ENCODE results near the gene CKLF.

The CKLF gene

GRCh38 chr16:66572356-66572755 is 20.0 kb downstream of the CKLF start:
- H3K4me1 ChIP-seq (ENCODE audit: control insufficient read depth, insufficient read depth, low read depth, low read length), result peaks cover 4% of the 10 kb centered on the region
- no peak overlapping the region for H4K91ac ChIP-seq (ENCODE audit: low read length)
- H3K18ac ChIP-seq (ENCODE audit: low read depth in 1 of 2, low read length in 2 of 2), result peak overlapping the region in 1 of 2 experiments; percentile 18
- no peak overlapping the region for H2AK5ac ChIP-seq (ENCODE audit: low read length, severe bottlenecking)
- H3K27me3 ChIP-seq (ENCODE audit: control insufficient read depth in 1 of 2, insufficient read depth in 1 of 2, low read length in 2 of 2), result no peaks in the 10 kb centered on the region
- no peak overlapping the region for H3K4me2 ChIP-seq (ENCODE audit: low read length, poor library complexity, severe bottlenecking)
- no peak overlapping the region for H3K4me3 ChIP-seq (ENCODE audit: insufficient read depth in 1 of 2, low read depth in 1 of 2, low read length in 2 of 2)
- H3K27ac ChIP-seq (ENCODE audit: low read length, poor library complexity, severe bottlenecking), result no peak overlapping the region
- no peak overlapping the region for H3K23ac ChIP-seq (ENCODE audit: low read length in 2 of 2)
- no peak overlapping the region for H2AFZ ChIP-seq (ENCODE audit: low read depth, low read length)
- H2BK15ac ChIP-seq (ENCODE audit: low read depth, poor library complexity, severe bottlenecking), result no peak overlapping the region
- no peaks in the 10 kb centered on the region for H3K9me3 ChIP-seq (ENCODE audit: control insufficient read depth, low read length)
- no peak for DNase-seq
- no peak overlapping the region for H2BK120ac ChIP-seq (ENCODE audit: low read depth, low read length)
- H2BK5ac ChIP-seq (ENCODE audit: low read depth, low read length, poor library complexity, severe bottlenecking), result no peak overlapping the region
- no peaks in the 10 kb centered on the region for H3K79me1 ChIP-seq (replicated peaks; ENCODE audit: low read length, poor library complexity, severe bottlenecking)
- no peak overlapping the region for H2BK12ac ChIP-seq (ENCODE audit: low read length in 2 of 2)
- no peak overlapping the region for H4K8ac ChIP-seq (ENCODE audit: low read length)
- no peak overlapping the region for H3K9ac ChIP-seq (ENCODE audit: low read length)
- no peak overlapping the region for H3K14ac ChIP-seq (ENCODE audit: low read length in 2 of 2)
- no peaks in the 10 kb centered on the region for H3K36me3 ChIP-seq (ENCODE audit: control insufficient read depth in 1 of 2, insufficient read depth in 2 of 2, low read depth in 1 of 2, low read length in 2 of 2)
- H3K4ac ChIP-seq (ENCODE audit: low read depth in 1 of 2, low read length in 2 of 2), result no peak overlapping the region
- 77% methylated on average over 2 of the region's 2 CpGs for WGBS

- Histone ChIP-seq H4K8ac (ENCODE audit: low read length) (no peak overlapping the region), H3K27ac (ENCODE audit: low read length, poor library complexity, severe bottlenecking) (no peak overlapping the region), H3K23ac (ENCODE audit: low read length in 2 of 2) (no peak overlapping the region), H3K36me3 (ENCODE audit: control insufficient read depth in 1 of 2, insufficient read depth in 2 of 2, low read depth in 1 of 2, low read length in 2 of 2) (peaks cover 0 to 6% of the 10 kb centered on the region in 2 experiments), H2BK5ac (ENCODE audit: low read depth, low read length, poor library complexity, severe bottlenecking) (no peak overlapping the region), H3K9me3 (ENCODE audit: control insufficient read depth, low read length) (no peaks in the 10 kb centered on the region), H3K79me1 (replicated peaks; ENCODE audit: low read length, poor library complexity, severe bottlenecking) (no peaks in the 10 kb centered on the region), H3K4me1 (ENCODE audit: control insufficient read depth, insufficient read depth, low read depth, low read length) (peaks cover 3% of the 10 kb centered on the region), H3K4ac (ENCODE audit: low read depth in 1 of 2, low read length in 2 of 2) (no peak overlapping the region), H2AFZ (ENCODE audit: low read depth, low read length) (no peak overlapping the region), H3K4me3 (ENCODE audit: insufficient read depth in 1 of 2, low read depth in 1 of 2, low read length in 2 of 2) (no peak overlapping the region), H2AK5ac (ENCODE audit: low read length, severe bottlenecking) (peak overlapping the region; percentile 46), H2BK12ac (ENCODE audit: low read length in 2 of 2) (no peak overlapping the region), H3K18ac (ENCODE audit: low read depth in 1 of 2, low read length in 2 of 2) (no peak overlapping the region), H3K9ac (ENCODE audit: low read length) (no peak overlapping the region), H2BK15ac (ENCODE audit: low read depth, poor library complexity, severe bottlenecking) (no peak overlapping the region), H4K91ac (ENCODE audit: low read length) (no peak overlapping the region), H2BK120ac (ENCODE audit: low read depth, low read length) (no peak overlapping the region), H3K27me3 (ENCODE audit: control insufficient read depth in 1 of 2, insufficient read depth in 1 of 2, low read length in 2 of 2) (peaks cover 0 to 13% of the 10 kb centered on the region in 2 experiments), H3K14ac (ENCODE audit: low read length in 2 of 2) (no peak overlapping the region), H3K4me2 (ENCODE audit: low read length, poor library complexity, severe bottlenecking) (no peak overlapping the region)
- WGBS, result 100% methylated on average over 1 of the region's 1 CpG
- DNase-seq, result no peak
Measured at GRCh38 chr16:66574081-66574480, 21.7 kb downstream of the CKLF start.

GRCh38 chr16:66574531-66574930 is 22.2 kb downstream of the CKLF start:
- Histone ChIP-seq H4K91ac (ENCODE audit: low read length) (no peak overlapping the region), H2AK5ac (ENCODE audit: low read length, severe bottlenecking) (no peak overlapping the region), H3K27me3 (ENCODE audit: control insufficient read depth in 1 of 2, insufficient read depth in 1 of 2, low read length in 2 of 2) (peaks cover 0 to 13% of the 10 kb centered on the region in 2 experiments), H3K23ac (ENCODE audit: low read length in 2 of 2) (no peak overlapping the region), H3K79me1 (replicated peaks; ENCODE audit: low read length, poor library complexity, severe bottlenecking) (no peaks in the 10 kb centered on the region), H3K9ac (ENCODE audit: low read length) (no peak overlapping the region), H3K27ac (ENCODE audit: low read length, poor library complexity, severe bottlenecking) (no peak overlapping the region), H3K9me3 (ENCODE audit: control insufficient read depth, low read length) (no peaks in the 10 kb centered on the region), H3K18ac (ENCODE audit: low read depth in 1 of 2, low read length in 2 of 2) (no peak overlapping the region), H2BK12ac (ENCODE audit: low read length in 2 of 2) (no peak overlapping the region), H3K4ac (ENCODE audit: low read depth in 1 of 2, low read length in 2 of 2) (no peak overlapping the region), H2BK15ac (ENCODE audit: low read depth, poor library complexity, severe bottlenecking) (no peak overlapping the region), H3K4me2 (ENCODE audit: low read length, poor library complexity, severe bottlenecking) (no peak overlapping the region), H3K4me3 (ENCODE audit: insufficient read depth in 1 of 2, low read depth in 1 of 2, low read length in 2 of 2) (no peak overlapping the region), H3K4me1 (ENCODE audit: control insufficient read depth, insufficient read depth, low read depth, low read length) (peaks cover 7% of the 10 kb centered on the region), H3K36me3 (ENCODE audit: control insufficient read depth in 1 of 2, insufficient read depth in 2 of 2, low read depth in 1 of 2, low read length in 2 of 2) (peaks cover 0 to 10% of the 10 kb centered on the region in 2 experiments), H4K8ac (ENCODE audit: low read length) (no peak overlapping the region), H2BK5ac (ENCODE audit: low read depth, low read length, poor library complexity, severe bottlenecking) (no peak overlapping the region), H2AFZ (ENCODE audit: low read depth, low read length) (no peak overlapping the region), H2BK120ac (ENCODE audit: low read depth, low read length) (no peak overlapping the region), H3K14ac (ENCODE audit: low read length in 2 of 2) (no peak overlapping the region)
- WGBS, result 99% methylated on average over 3 of the region's 3 CpGs
- no peak for DNase-seq

- Histone ChIP-seq H3K79me1 (replicated peaks; ENCODE audit: low read length, poor library complexity, severe bottlenecking) (no peaks in the 10 kb centered on the region), H4K91ac (ENCODE audit: low read length) (no peak overlapping the region), H3K4me1 (ENCODE audit: control insufficient read depth, insufficient read depth, low read depth, low read length) (peaks cover 7% of the 10 kb centered on the region), H3K9me3 (ENCODE audit: control insufficient read depth, low read length) (no peaks in the 10 kb centered on the region), H3K4me3 (ENCODE audit: insufficient read depth in 1 of 2, low read depth in 1 of 2, low read length in 2 of 2) (no peak overlapping the region), H3K4ac (ENCODE audit: low read depth in 1 of 2, low read length in 2 of 2) (no peak overlapping the region), H3K23ac (ENCODE audit: low read length in 2 of 2) (no peak overlapping the region), H2BK120ac (ENCODE audit: low read depth, low read length) (no peak overlapping the region), H3K18ac (ENCODE audit: low read depth in 1 of 2, low read length in 2 of 2) (no peak overlapping the region), H2BK5ac (ENCODE audit: low read depth, low read length, poor library complexity, severe bottlenecking) (no peak overlapping the region), H4K8ac (ENCODE audit: low read length) (no peak overlapping the region), H2BK15ac (ENCODE audit: low read depth, poor library complexity, severe bottlenecking) (no peak overlapping the region), H3K9ac (ENCODE audit: low read length) (no peak overlapping the region), H2AFZ (ENCODE audit: low read depth, low read length) (no peak overlapping the region), H2BK12ac (ENCODE audit: low read length in 2 of 2) (no peak overlapping the region), H2AK5ac (ENCODE audit: low read length, severe bottlenecking) (no peak overlapping the region), H3K27ac (ENCODE audit: low read length, poor library complexity, severe bottlenecking) (no peak overlapping the region), H3K4me2 (ENCODE audit: low read length, poor library complexity, severe bottlenecking) (no peak overlapping the region), H3K14ac (ENCODE audit: low read length in 2 of 2) (no peak overlapping the region), H3K36me3 (ENCODE audit: control insufficient read depth in 1 of 2, insufficient read depth in 2 of 2, low read depth in 1 of 2, low read length in 2 of 2) (peaks cover 0 to 10% of the 10 kb centered on the region in 2 experiments), H3K27me3 (ENCODE audit: control insufficient read depth in 1 of 2, insufficient read depth in 1 of 2, low read length in 2 of 2) (peaks cover 0 to 13% of the 10 kb centered on the region in 2 experiments)
- 88% methylated on average over 3 of the region's 3 CpGs for WGBS
- no peak for DNase-seq
Measured at GRCh38 chr16:66575060-66575459, 22.7 kb downstream of the CKLF start.
